GM20000 (cell line): ENCODE measurements around the gene DIS3L2.
"Not testable (repeated sequence)": the region's sequence is repeated elsewhere in the genome, so short reads cannot be mapped to it uniquely, and the experiment has no call there.

ENCODE experiments used
- DNase-seq: peaks from one replicate; pipeline ENCODE4 v3.0.0; 2012; ENCODE audit warnings: low spot score
- CTCF ChIP-seq: IDR thresholded peaks from 2 replicates; pipeline ENCODE4 v1.5.1; 2012; ENCODE audit warnings: mild to moderate bottlenecking, control low read depth; ENCODE audit errors: extremely low read depth, missing control alignments

The DIS3L2 gene

GRCh38 chr2:232330068-232330999 is 368.8 kb downstream of the DIS3L2 start:
- TF ChIP-seq CTCF: no peak
- no peak for DNase-seq

GRCh38 chr2:232331061-232331460 is 369.5 kb downstream of the DIS3L2 start:
- not testable (repeated sequence) for DNase-seq

GRCh38 chr2:232331641-232332040 is 370.1 kb downstream of the DIS3L2 start:
- DNase-seq: not testable (repeated sequence)

GRCh38 chr2:232332244-232332939 is 370.9 kb downstream of the DIS3L2 start:
- not testable (repeated sequence) for DNase-seq

GRCh38 chr2:232332940-232333259 is 371.4 kb downstream of the DIS3L2 start:
- no peak for DNase-seq
- no peak for TF ChIP-seq CTCF

GRCh38 chr2:232333361-232334135 is 372.0 kb downstream of the DIS3L2 start:
- TF ChIP-seq CTCF: no peak
- no peak for DNase-seq

GRCh38 chr2:232334136-232334884 is 372.8 kb downstream of the DIS3L2 start:
- not testable (repeated sequence) for DNase-seq

GRCh38 chr2:232334885-232335205 is 373.3 kb downstream of the DIS3L2 start:
- not testable (repeated sequence) for DNase-seq

- DNase-seq: not testable (repeated sequence)
These were observed 373.8 kb downstream of the DIS3L2 start for GRCh38 chr2:232335206-232335858.

- TF ChIP-seq CTCF: no peak
- DNase-seq: no peak
These were observed 374.3 kb downstream of the DIS3L2 start for GRCh38 chr2:232335859-232336215.
